Trophoblast cell (in vitro differentiated cells and primary cell): ENCODE measurements around the gene FAM107B.

Source experiments
- DNase-seq, 2 donors: peaks; one replicate each; pipeline ENCODE4 v3.0.0-alpha.2; 2016
- H2AFZ ChIP-seq: 2 replicates; pipeline ENCODE4 v1.6.1; 2013; ENCODE audit warnings: low read length, moderate library complexity, mild to moderate bottlenecking; ENCODE audit not compliant: insufficient read depth, poor library complexity
- H2AK5ac ChIP-seq: 2 replicates; pipeline ENCODE4 v1.6.1; 2013; ENCODE audit warnings: mild to moderate bottlenecking, low read length
- H2BK120ac ChIP-seq: 2 replicates; pipeline ENCODE4 v1.6.1; 2013; ENCODE audit warnings: low read length, mild to moderate bottlenecking, moderate library complexity; ENCODE audit not compliant: insufficient read depth, poor library complexity
- H2BK12ac ChIP-seq: 2 replicates; pipeline ENCODE4 v1.6.1; 2013; ENCODE audit warnings: mild to moderate bottlenecking, low read length, moderate library complexity
- H2BK5ac ChIP-seq: 2 replicates; pipeline ENCODE4 v1.6.1; 2013; ENCODE audit warnings: low read length, low read depth, moderate library complexity, mild to moderate bottlenecking; ENCODE audit not compliant: poor library complexity
- H3K14ac ChIP-seq: 2 replicates; pipeline ENCODE4 v1.6.1; 2013; ENCODE audit warnings: mild to moderate bottlenecking, low read length
- H3K18ac ChIP-seq: 2 replicates; pipeline ENCODE4 v1.6.1; 2013; ENCODE audit warnings: mild to moderate bottlenecking, low read length
- H3K23ac ChIP-seq: 2 replicates; pipeline ENCODE4 v1.6.1; 2013; ENCODE audit warnings: low read length
- H3K27ac ChIP-seq: 2 replicates; pipeline ENCODE4 v1.5.1; 2013; ENCODE audit warnings: low read depth, mild to moderate bottlenecking, inconsistent platforms, low read length, moderate library complexity
- H3K27me3 ChIP-seq: 2 replicates; pipeline ENCODE4 v1.6.1; 2013; ENCODE audit warnings: inconsistent platforms, mild to moderate bottlenecking, low read length, moderate library complexity; ENCODE audit not compliant: insufficient read depth
- H3K36me3 ChIP-seq, 2 experiments: 1 replicate in 1 of 2; 2 replicates in 1 of 2; pipeline ENCODE4 v1.6.1; 2013; ENCODE audit warnings: low read length in 2 of 2, mild to moderate bottlenecking in 2 of 2, moderate library complexity in 1 of 2; ENCODE audit not compliant: insufficient read depth in 2 of 2, control insufficient read depth in 1 of 2
- H3K4ac ChIP-seq: 2 replicates; pipeline ENCODE4 v1.6.1; 2013; ENCODE audit warnings: low read depth, mild to moderate bottlenecking, low read length, moderate library complexity
- H3K4me1 ChIP-seq, 2 experiments: 1 replicate in 1 of 2; 2 replicates in 1 of 2; pipeline ENCODE4 v1.6.1; 2013; ENCODE audit warnings: low read length in 2 of 2, mild to moderate bottlenecking in 2 of 2, moderate library complexity in 1 of 2; ENCODE audit not compliant: insufficient read depth in 2 of 2, control insufficient read depth in 1 of 2
- H3K4me2 ChIP-seq: 2 replicates; pipeline ENCODE4 v1.6.1; 2013; ENCODE audit warnings: inconsistent platforms, mild to moderate bottlenecking, low read length, moderate library complexity
- H3K4me3 ChIP-seq: 2 replicates; pipeline ENCODE4 v1.5.1; 2013; ENCODE audit warnings: mild to moderate bottlenecking, low read depth, low read length, inconsistent platforms
- H3K79me1 ChIP-seq: one replicate; pipeline ENCODE4 v1.6.1; 2013; ENCODE audit warnings: low read length
- H3K79me2 ChIP-seq: 2 replicates; pipeline ENCODE4 v1.6.1; 2013; ENCODE audit warnings: low read length, mild to moderate bottlenecking; ENCODE audit not compliant: control insufficient read depth, insufficient read depth, poor library complexity
- H3K9ac ChIP-seq: 2 replicates; pipeline ENCODE4 v1.6.1; 2013; ENCODE audit warnings: mild to moderate bottlenecking, low read length
- H3K9me3 ChIP-seq: 2 replicates; pipeline ENCODE4 v1.6.1; 2013; ENCODE audit warnings: low read depth, mild to moderate bottlenecking, control low read depth, inconsistent platforms, low read length; ENCODE audit not compliant: insufficient read depth
- H4K12ac ChIP-seq: 2 replicates; pipeline ENCODE4 v1.6.1; 2013; ENCODE audit warnings: low read depth, mild to moderate bottlenecking, low read length, moderate library complexity
- H4K8ac ChIP-seq: 2 replicates; pipeline ENCODE4 v1.6.1; 2013; ENCODE audit warnings: low read depth, mild to moderate bottlenecking, low read length, moderate library complexity
- H4K91ac ChIP-seq: one replicate; pipeline ENCODE4 v1.6.1; 2013; ENCODE audit warnings: low read depth, mild to moderate bottlenecking, low read length, moderate library complexity
- WGBS: extraction: QIAGEN DNeasy Blood & Tissue Kit; methylation state at CpG from one replicate; pipeline ENCODE4 v1.1.7; 2013; ENCODE audit warnings: missing lambda C conversion rate; ENCODE audit not compliant: insufficient read length, insufficient coverage; ENCODE audit errors: extremely low coverage; 5-methylcytosine and 5-hydroxymethylcytosine counted together

Gene FAM107B

DNA sequence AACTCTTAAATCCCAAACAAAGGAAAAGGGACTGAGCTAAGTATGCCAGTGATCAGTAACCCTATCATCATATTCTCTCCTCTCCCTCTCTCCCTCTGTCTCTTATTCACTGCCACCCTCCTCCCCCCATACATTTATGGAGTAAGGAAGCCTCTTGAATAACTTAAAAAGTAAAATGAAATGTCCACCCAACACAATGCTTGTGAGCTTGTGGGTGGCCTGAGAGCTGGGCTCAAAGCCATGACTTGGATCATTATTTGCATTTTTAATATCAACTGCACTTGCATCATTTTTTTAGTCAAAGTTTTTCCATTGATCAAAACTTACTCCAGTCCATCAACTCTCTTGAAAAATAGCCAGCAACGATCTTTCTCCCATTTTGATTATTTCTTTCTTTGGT lies 46.8 kb downstream of the FAM107B start:
- Histone ChIP-seq H4K91ac (no peak overlapping the region), H3K9me3 (no peaks in the 10 kb centered on the region), H3K4me1 (no peaks in the 10 kb centered on the region), H3K4me2 (no peak overlapping the region), H3K14ac (no peak overlapping the region), H2AK5ac (no peak overlapping the region), H3K18ac (no peak overlapping the region), H2BK120ac (no peak overlapping the region), H3K36me3 (no peaks in the 10 kb centered on the region), H3K27ac (no peak overlapping the region), H3K9ac (no peak overlapping the region), H2BK12ac (no peak overlapping the region), H3K79me1 (no peaks in the 10 kb centered on the region), H3K23ac (no peak overlapping the region), H2BK5ac (no peak overlapping the region), H3K4ac (no peak overlapping the region), H4K8ac (no peak overlapping the region), H4K12ac (no peak overlapping the region), H2AFZ (no peak overlapping the region), H3K4me3 (no peak overlapping the region), H3K27me3 (no peaks in the 10 kb centered on the region), H3K79me2 (no peaks in the 10 kb centered on the region)
- DNase-seq = no peak
- WGBS = no CpG with 5 or more reads among the region's 1 CpG

DNA sequence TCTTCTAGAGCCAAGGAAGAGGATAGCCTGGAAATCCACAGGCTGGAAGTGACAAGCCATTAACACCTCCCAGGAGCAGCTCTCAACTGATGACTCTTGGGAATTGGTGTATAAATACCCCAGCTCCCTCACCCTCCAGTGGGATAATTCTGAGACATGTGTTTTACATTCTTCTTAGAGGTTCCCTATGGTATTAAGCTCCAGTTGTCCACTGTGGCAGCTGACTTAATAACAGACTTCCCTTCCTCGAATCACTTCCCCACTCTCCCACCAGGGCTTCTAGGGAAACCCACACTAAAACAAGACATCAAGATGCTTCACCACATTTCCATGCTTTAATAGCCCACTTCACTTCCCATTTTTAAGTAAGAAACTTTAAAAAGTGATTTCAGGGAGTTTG lies 47.2 kb downstream of the FAM107B start:
- no peak overlapping the region for H2BK5ac ChIP-seq
- no peaks in the 10 kb centered on the region for H3K4me1 ChIP-seq
- no peak overlapping the region for H3K18ac ChIP-seq
- no peak for DNase-seq
- no peaks in the 10 kb centered on the region for H3K27me3 ChIP-seq
- no peak overlapping the region for H4K8ac ChIP-seq
- H3K9me3 ChIP-seq = no peaks in the 10 kb centered on the region
- H2AK5ac ChIP-seq = no peak overlapping the region
- H4K12ac ChIP-seq = no peak overlapping the region
- H3K79me2 ChIP-seq = no peaks in the 10 kb centered on the region
- no CpG with 5 or more reads among the region's 1 CpG for WGBS
- H3K14ac ChIP-seq = no peak overlapping the region
- no peak overlapping the region for H3K23ac ChIP-seq
- H3K4me2 ChIP-seq = no peak overlapping the region
- no peak overlapping the region for H3K4me3 ChIP-seq
- H4K91ac ChIP-seq = no peak overlapping the region
- H2BK120ac ChIP-seq = no peak overlapping the region
- no peak overlapping the region for H2AFZ ChIP-seq
- no peak overlapping the region for H3K4ac ChIP-seq
- H3K9ac ChIP-seq = no peak overlapping the region
- no peaks in the 10 kb centered on the region for H3K79me1 ChIP-seq
- H2BK12ac ChIP-seq = no peak overlapping the region
- no peak overlapping the region for H3K27ac ChIP-seq
- no peaks in the 10 kb centered on the region for H3K36me3 ChIP-seq

DNA sequence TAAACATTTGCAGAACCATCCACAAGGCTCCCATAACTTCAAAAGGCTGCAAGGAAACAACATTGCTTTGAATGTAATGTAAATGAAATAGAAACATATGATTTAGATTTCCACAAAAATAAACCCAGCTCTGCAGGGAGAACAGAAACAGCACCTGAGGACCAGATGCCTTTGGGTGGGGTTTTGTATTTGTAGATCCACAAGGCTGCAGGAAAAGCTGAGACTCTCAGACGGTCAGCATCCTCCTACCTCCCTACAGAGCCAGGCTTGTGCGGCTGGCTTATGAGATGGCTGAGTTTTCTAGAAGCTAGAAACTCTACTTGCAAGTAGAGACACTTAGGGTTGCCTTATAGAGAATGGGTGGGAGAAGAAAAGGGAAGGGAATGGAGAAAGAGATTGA lies 49.8 kb downstream of the FAM107B start:
- DNase-seq = no peak
- Histone ChIP-seq H3K27ac (no peak overlapping the region), H4K91ac (no peak overlapping the region), H2BK12ac (no peak overlapping the region), H3K14ac (no peak overlapping the region), H3K4me1 (no peaks in the 10 kb centered on the region), H4K12ac (no peak overlapping the region), H3K27me3 (no peaks in the 10 kb centered on the region), H3K23ac (no peak overlapping the region), H3K36me3 (no peaks in the 10 kb centered on the region), H4K8ac (no peak overlapping the region), H2AFZ (no peak overlapping the region), H3K4me3 (no peak overlapping the region), H3K18ac (no peak overlapping the region), H3K9ac (no peak overlapping the region), H3K4ac (no peak overlapping the region), H2BK120ac (no peak overlapping the region), H2AK5ac (no peak overlapping the region), H3K79me2 (no peaks in the 10 kb centered on the region), H2BK5ac (no peak overlapping the region), H3K4me2 (no peak overlapping the region), H3K79me1 (no peaks in the 10 kb centered on the region), H3K9me3 (no peaks in the 10 kb centered on the region)
- WGBS = no CpG with 5 or more reads among the region's 2 CpGs

DNA sequence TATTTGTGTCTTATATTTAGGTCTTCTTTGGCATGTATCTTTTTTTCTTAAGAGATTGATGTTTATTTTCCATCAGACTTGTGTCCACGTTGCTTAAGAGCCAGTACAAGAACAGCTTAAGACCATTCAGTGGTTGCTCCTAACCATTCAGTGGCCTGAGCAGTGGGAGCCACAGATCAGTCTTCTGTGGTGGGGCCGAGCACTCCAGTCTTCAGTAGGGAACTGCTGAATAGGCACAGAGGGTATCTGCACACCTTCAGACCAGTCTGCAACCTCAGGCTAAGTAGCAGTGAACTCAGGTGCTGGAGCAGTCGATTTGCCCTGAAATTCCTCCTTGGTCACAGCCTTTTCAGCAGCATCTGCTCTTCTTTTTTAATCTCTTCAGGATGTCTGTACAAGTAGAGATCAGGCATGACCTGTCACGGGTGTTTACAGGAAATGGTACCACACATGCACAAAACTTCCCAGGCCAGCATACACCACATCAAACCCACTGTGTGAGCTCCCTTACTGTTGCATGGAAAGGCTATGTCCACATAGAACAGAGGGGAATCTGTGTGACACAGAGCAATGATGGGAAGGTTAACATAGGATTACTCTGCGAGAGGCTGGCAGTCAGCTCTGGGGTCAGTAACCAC lies 51.5 kb downstream of the FAM107B start:
- H3K36me3 ChIP-seq = no peaks in the 10 kb centered on the region
- H3K4me1 ChIP-seq = no peaks in the 10 kb centered on the region
- H3K27me3 ChIP-seq = no peaks in the 10 kb centered on the region
- no peak overlapping the region for H4K8ac ChIP-seq
- WGBS = no CpG with 5 or more reads among the region's 5 CpGs
- no peak overlapping the region for H2BK120ac ChIP-seq
- H3K9ac ChIP-seq = peak overlapping the region; percentile 65
- no peak for DNase-seq
- no peak overlapping the region for H2BK5ac ChIP-seq
- H4K12ac ChIP-seq = no peak overlapping the region
- H3K79me1 ChIP-seq = no peaks in the 10 kb centered on the region
- H4K91ac ChIP-seq = no peak overlapping the region
- H3K14ac ChIP-seq = no peak overlapping the region
- no peak overlapping the region for H3K18ac ChIP-seq
- H2BK12ac ChIP-seq = no peak overlapping the region
- no peak overlapping the region for H3K4ac ChIP-seq
- no peaks in the 10 kb centered on the region for H3K9me3 ChIP-seq
- no peak overlapping the region for H3K4me3 ChIP-seq
- H3K79me2 ChIP-seq = no peaks in the 10 kb centered on the region
- H3K4me2 ChIP-seq = no peak overlapping the region
- no peak overlapping the region for H2AFZ ChIP-seq
- H2AK5ac ChIP-seq = no peak overlapping the region
- H3K27ac ChIP-seq = no peak overlapping the region
- no peak overlapping the region for H3K23ac ChIP-seq
